Activated CD8-positive, alpha-beta memory T cell treated with anti-CD3 and anti-CD28 coated beads, Interleukin-2, amount 10 ng/mL, durations not matched to agents 7 days and 5 days (primary cell): Measurements from ENCODE around the gene ARHGAP26. TPM values are rescaled to one million over a fixed set of nuclear protein-coding genes. Genes with fewer than 3 reads are reported as not detected.

Experiments
- ATAC-seq: fragments of 150-1000 bp; cut with Tn5 transposase; one replicate; pipeline ENCODE4 v1.10.0; 2021; ENCODE audit warnings: moderate library complexity
- CTCF ChIA-PET: fragments of 350-600 bp; sonication (Branson Sonifier 250); formaldehyde crosslinking; loops from one replicate; lab custom pipeline; 2021; ENCODE audit warnings: antibody characterized with exemption; lab: Charles Lee
- DNase-seq: peaks from one replicate; pipeline ENCODE4 v3.0.0-alpha.2; 2020
- H3K27ac Mint-ChIP-seq: one replicate; pipeline ENCODE4 v1.8.0; 2021; ENCODE audit warnings: mild to moderate bottlenecking, mixed read lengths
- H3K27me3 Mint-ChIP-seq: one replicate; pipeline ENCODE4 v1.8.0; 2021; ENCODE audit warnings: mixed read lengths
- H3K36me3 Mint-ChIP-seq: one replicate; pipeline ENCODE4 v1.8.0; 2021; ENCODE audit warnings: mild to moderate bottlenecking, mixed read lengths
- H3K4me1 Mint-ChIP-seq: one replicate; pipeline ENCODE4 v1.8.0; 2021; ENCODE audit warnings: mixed read lengths
- H3K4me3 Mint-ChIP-seq: one replicate; pipeline ENCODE4 v1.8.0; 2021; ENCODE audit warnings: mild to moderate bottlenecking, moderate library complexity, mixed read lengths
- H3K9me3 Mint-ChIP-seq: one replicate; pipeline ENCODE4 v1.8.0; 2022; ENCODE audit warnings: low read depth, mixed read lengths
- total RNA-seq, 2 experiments: library from RNA; stranded (reverse); gene quantifications; one replicate each; pipeline ENCODE4 v1.2.3, GENCODE V29; 2021

The ARHGAP26 gene
- total RNA-seq, 2 experiments from 2014 or later, result 12.6 to 38.9 TPM

DNA sequence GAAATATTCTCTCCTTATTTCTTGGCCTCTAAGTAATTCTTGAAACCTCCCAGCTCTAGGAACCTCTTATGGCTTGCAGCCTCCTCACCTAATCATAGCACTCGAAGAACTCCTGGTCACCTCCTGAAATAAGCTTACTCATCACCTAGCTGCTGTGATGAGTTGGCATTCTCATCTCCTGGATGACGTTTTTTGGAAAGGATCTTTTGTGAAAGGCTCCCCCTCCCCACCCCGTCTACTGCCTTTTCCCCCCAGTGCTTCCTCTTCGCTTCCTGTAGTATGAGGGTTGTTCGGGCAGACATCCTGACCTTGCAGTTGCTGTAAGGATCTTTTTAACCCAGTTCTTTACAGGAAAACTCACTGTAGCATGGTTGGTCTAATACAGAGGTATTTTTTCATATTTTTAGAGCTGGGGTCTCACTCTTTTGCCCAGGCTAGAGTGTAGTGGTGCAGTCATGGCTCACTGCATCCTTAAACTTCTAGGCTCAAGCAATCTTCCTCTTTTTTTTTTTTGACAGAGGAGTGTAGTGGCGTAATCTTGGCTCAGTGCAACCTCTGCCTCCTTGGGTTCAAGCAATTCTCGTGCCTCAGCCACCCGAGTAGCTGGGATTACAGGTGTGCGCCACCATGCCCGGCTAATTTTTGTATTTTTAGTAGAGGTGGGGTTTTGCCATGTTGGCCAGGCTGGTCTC lies 41.8 kb downstream of the ARHGAP26 start:
- Mint-ChIP-seq H3K4me1 (peaks cover 25% of the 10 kb centered on the region), H3K27me3 (no peaks in the 10 kb centered on the region), H3K36me3 (peaks cover 12% of the 10 kb centered on the region), H3K9me3 (no peaks in the 10 kb centered on the region), H3K4me3 (no peak overlapping the region), H3K27ac (no peak overlapping the region)
- CTCF ChIA-PET, result interaction anchor here (1.1 to 1.7 kb wide), 3 partner anchors 9 to 63 kb away, joined by 3 to 5 read pairs (median 5); no protein-coding TSS in a partner anchor
- DNase-seq (no peak), ATAC-seq (no peak)

DNA sequence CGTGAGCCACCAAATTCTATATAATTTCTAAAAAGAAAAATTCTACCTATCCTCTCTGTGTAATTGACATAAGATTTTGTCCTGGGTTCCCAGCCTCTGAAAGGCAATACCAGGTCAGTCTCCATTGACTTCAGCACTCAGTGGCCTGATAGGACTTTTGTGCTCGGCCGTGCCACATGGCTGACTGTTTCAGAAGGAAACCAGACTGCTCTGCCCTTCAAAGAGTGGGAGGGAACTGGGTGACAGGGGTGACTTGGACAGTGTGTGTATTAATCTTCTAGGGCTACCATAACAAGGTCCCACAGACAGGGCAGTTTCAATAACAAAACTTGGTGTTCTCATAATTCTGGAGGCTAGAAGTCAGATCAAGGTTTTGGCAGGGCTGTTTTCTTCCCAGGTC lies 43.0 kb downstream of the ARHGAP26 start:
- no peaks in the 10 kb centered on the region for H3K9me3 Mint-ChIP-seq
- peaks cover 12% of the 10 kb centered on the region for H3K36me3 Mint-ChIP-seq
- ATAC-seq (no peak), DNase-seq (no peak)
- H3K27me3 Mint-ChIP-seq, result no peaks in the 10 kb centered on the region
- H3K27ac Mint-ChIP-seq, result no peak overlapping the region
- H3K4me1 Mint-ChIP-seq, result peaks cover 31% of the 10 kb centered on the region
- CTCF ChIA-PET, result interaction anchor here (1.3 kb wide), 1 partner anchor 44 kb away, joined by 3 read pairs; no protein-coding TSS in a partner anchor
- H3K4me3 Mint-ChIP-seq, result no peak overlapping the region

DNA sequence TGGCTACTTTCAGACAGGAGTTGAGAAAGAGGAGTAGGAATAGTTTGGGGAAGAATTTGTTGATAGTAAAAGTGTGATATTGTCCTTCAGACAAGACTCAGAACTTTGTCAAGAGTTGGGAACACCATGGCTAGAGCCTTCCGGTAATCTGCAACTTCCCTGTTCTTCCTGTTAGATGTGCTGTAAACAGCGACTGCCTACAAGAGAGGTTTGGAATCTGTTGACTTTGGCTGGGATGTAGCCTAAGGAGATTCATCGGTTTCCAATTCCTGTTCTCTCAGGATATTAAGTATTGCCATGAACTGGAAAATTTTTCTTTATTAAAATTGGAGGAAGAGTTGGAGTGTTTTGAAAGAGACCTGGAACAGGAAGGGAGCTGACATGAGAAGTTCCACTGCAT lies 43.9 kb downstream of the ARHGAP26 start:
- Mint-ChIP-seq H3K27ac (no peak overlapping the region), H3K36me3 (peaks cover 12% of the 10 kb centered on the region), H3K27me3 (no peaks in the 10 kb centered on the region), H3K4me1 (peaks cover 28% of the 10 kb centered on the region), H3K4me3 (no peak overlapping the region), H3K9me3 (no peaks in the 10 kb centered on the region)
- no peak for DNase-seq
- no peak for ATAC-seq
- CTCF ChIA-PET, result interaction anchor here (1.3 kb wide), 1 partner anchor 45 kb away, joined by 3 read pairs; no protein-coding TSS in a partner anchor

DNA sequence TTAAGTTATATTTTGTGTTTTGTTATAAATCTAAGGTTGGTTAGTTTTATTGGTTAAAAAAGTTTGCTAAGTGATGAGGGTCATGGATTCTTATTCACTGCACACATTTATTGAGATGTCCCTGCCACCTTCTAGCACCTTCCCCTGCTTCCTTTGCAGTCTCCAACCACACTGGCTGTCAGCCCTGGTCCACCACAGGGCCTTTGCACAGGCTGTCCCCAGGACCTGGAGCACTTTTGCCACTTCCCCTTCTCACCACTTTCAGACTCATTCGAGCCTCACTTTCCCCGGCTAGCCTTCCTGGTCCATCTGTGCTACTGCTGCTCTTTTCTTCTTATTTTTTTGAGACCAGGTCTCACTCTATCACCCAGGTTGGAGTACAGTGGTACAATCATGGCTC lies 45.3 kb downstream of the ARHGAP26 start:
- Mint-ChIP-seq H3K27me3 (no peaks in the 10 kb centered on the region), H3K27ac (no peak overlapping the region), H3K4me1 (peaks cover 29% of the 10 kb centered on the region), H3K36me3 (peaks cover 12% of the 10 kb centered on the region), H3K9me3 (no peaks in the 10 kb centered on the region), H3K4me3 (no peak overlapping the region)
- no peak for ATAC-seq
- CTCF ChIA-PET, result interaction anchor here (0.9 kb wide), 1 partner anchor 15 kb away, joined by 3 read pairs; no protein-coding TSS in a partner anchor
- DNase-seq, result no peak

DNA sequence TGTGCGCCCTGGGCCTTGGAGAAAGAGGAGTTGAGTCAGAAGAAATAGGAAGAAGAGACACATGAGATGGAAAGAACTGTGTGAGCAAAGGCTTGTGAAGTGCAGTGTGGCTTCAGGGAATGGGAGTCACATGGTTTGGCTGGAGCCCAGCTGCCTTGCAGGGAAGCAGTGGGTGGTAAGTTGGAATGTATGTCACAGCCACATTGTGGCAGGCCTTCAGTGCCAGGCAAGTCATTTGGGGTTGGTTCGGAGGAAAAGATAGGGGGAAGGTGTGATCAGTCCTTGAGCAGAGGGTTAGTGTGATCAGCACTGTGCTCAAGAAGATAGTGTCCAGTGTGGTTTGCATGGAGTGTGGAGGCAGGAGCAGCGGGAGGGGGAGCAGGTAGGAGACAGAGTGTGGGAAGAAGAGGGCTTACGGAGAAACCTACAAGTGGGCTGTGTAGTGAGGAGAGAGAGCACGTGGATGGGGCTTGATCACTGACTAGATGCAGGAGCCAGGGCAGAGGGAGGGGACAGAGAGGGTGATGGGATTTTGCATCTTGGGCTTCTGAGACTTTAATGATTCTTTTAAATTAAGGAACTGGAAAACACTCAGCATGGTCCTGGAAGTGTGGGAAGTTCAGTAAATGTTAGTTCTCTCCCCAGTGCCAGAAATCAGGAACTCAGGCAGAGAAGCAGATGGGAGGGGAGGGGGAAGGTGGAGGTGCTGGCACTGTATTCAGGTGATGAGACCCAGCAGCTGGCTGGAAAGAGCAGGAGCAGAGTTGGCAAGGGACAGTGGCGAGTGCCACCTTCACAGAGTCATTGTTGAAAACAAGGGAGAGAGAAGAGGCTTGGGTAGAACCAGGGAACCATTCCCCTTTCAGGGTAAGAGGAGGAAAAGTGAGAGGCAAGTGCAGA lies 46.6 kb downstream of the ARHGAP26 start:
- H3K4me1 Mint-ChIP-seq, result peaks cover 41% of the 10 kb centered on the region
- no peak for ATAC-seq
- H3K27ac Mint-ChIP-seq, result no peak overlapping the region
- no peak overlapping the region for H3K4me3 Mint-ChIP-seq
- H3K27me3 Mint-ChIP-seq, result no peaks in the 10 kb centered on the region
- peaks cover 13% of the 10 kb centered on the region for H3K36me3 Mint-ChIP-seq
- DNase-seq, result no peak
- CTCF ChIA-PET, result no interaction called here
- H3K9me3 Mint-ChIP-seq, result no peaks in the 10 kb centered on the region

DNA sequence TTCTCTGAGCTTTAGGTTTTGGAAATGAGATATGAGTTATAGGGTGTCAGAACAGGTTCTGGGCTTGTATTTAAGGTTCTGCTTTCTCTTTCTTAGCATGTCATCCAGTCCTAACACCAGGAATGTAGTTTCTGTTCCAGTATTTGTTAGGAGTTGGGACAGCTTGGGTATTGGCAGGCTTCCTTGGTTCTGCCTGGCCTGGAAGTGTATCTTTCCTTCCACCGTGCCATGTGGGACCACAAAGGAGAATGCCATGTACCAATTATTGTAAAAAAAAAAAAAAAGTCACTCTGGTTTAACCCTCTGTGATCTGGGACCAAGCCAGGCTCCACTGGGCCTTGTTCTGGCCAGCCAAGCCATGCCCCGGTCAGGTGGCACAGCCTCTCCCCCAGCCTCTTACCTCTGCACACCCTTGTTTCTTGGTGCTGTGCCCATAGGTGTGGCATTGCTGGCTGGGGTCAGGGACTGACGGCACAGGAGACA lies 47.8 kb downstream of the ARHGAP26 start:
- H3K4me3 Mint-ChIP-seq, result no peak overlapping the region
- ATAC-seq, result no peak
- H3K9me3 Mint-ChIP-seq, result no peaks in the 10 kb centered on the region
- CTCF ChIA-PET, result no interaction called here
- H3K27ac Mint-ChIP-seq, result no peak overlapping the region
- DNase-seq, result no peak
- peaks cover 52% of the 10 kb centered on the region for H3K4me1 Mint-ChIP-seq
- peaks cover 15% of the 10 kb centered on the region for H3K36me3 Mint-ChIP-seq
- no peaks in the 10 kb centered on the region for H3K27me3 Mint-ChIP-seq

DNA sequence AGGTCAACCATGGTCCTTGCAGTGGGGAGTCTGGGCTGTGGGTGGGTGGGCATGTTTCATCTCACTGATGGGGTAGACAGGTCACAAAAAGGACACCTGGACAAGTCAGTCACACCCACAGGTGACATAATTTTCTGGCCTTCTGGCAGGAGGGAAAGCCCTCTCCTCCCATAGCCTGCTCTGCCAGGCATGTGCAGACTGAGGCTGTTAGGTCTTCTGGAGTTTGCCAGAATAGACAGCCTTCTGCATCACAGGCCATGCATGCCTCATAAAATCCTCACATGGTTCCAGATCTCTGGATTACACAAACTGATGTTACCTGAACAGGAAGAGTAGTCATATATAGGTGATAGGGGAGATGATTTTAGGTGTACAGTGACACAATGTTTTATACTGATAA lies 49.1 kb downstream of the ARHGAP26 start:
- H3K36me3 Mint-ChIP-seq, result peaks cover 9% of the 10 kb centered on the region
- H3K4me3 Mint-ChIP-seq, result no peak overlapping the region
- CTCF ChIA-PET, result interaction anchor here (1.0 kb wide), 1 partner anchor 50 kb away, joined by 3 read pairs; the partner anchor contains the start of gene ARHGAP26
- H3K27ac Mint-ChIP-seq, result no peak overlapping the region
- H3K27me3 Mint-ChIP-seq, result no peaks in the 10 kb centered on the region
- peaks cover 64% of the 10 kb centered on the region for H3K4me1 Mint-ChIP-seq
- DNase-seq (no peak), ATAC-seq (no peak)
- no peaks in the 10 kb centered on the region for H3K9me3 Mint-ChIP-seq

DNA sequence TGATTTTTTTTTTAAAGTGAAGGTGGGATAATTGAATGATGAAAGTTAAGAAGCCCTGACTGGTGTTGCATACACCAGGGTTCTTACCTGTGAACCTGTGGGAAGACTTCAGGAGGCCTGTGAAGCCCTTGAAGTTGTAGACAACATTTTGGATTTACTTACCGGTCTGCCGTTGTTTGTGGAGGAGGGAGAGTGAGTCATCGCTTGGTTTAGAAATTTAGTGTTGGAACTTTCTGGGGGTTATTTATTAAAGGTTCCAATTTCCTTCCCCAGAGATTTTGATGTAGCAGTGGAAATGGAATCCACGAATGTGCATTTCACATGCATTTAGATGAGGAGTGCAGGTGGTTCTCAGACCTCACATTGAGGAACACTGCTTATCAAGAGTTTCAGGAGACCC lies 49.6 kb downstream of the ARHGAP26 start:
- Mint-ChIP-seq H3K9me3 (no peaks in the 10 kb centered on the region), H3K27me3 (no peaks in the 10 kb centered on the region), H3K36me3 (peaks cover 7% of the 10 kb centered on the region), H3K4me1 (peaks cover 69% of the 10 kb centered on the region), H3K27ac (no peak overlapping the region), H3K4me3 (no peak overlapping the region)
- DNase-seq, result no peak
- ATAC-seq, result no peak
- CTCF ChIA-PET, result no interaction called here

DNA sequence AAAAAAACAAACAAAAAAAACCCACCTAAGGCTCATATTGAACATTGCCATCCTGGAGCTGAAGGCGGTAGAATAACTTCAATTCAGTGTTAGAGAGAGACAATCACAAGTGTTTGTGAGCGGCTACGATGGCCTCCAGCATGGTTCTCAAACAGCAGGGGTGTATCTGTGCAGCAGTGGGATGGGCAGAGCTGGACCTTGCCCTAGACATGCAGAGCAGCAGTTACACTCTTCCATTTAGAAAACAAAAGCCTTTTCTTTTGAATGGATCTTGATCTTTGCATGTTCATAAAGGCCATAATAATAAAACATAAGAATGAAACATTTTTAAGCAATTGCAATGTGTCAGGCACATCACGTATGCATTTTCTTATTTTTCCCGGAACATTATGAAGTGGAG lies 50.3 kb downstream of the ARHGAP26 start:
- CTCF ChIA-PET, result interaction anchor here (1.6 to 1.9 kb wide), 2 partner anchors 9 to 50 kb away, joined by 4 to 10 read pairs; partner anchors contain the start of gene ARHGAP26
- Mint-ChIP-seq H3K27me3 (no peaks in the 10 kb centered on the region), H3K9me3 (no peaks in the 10 kb centered on the region), H3K27ac (no peak overlapping the region), H3K4me3 (no peak overlapping the region), H3K36me3 (peaks cover 7% of the 10 kb centered on the region), H3K4me1 (peaks cover 74% of the 10 kb centered on the region)
- no peak for DNase-seq
- no peak for ATAC-seq

DNA sequence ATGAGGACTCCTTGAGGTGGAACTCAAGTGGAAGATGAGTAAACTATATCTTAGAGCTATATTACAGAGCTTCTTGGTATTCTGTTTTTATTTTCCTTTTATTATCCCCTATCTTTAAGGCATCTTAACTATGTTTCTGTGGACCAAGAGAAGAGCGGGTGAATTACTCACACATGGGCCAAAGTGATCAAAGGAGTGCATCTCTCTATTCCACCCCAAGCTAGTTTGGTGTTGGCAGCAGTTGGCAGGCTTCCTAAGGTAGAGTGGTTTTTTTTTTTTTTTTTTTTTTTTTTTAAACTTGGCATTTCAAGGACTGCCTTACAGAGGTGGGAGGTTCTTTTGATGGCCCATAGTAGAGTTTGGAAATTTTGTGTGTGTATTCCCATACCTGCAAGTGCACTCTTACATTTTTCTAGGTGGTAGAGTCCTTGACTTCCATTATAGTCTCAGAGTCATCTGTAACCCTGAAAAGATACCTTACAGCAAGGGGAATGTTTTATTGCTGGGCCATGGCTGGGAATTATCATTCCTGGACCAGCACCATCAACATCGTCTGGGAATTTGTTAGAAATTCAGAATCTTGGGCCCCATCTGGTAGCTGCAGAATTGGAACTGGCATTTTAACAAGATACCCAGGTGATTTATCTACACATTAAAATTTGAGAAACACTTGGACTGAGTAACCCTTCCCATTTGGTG lies 51.0 kb downstream of the ARHGAP26 start:
- CTCF ChIA-PET, result interaction anchor here (0.8 to 2.1 kb wide), 7 partner anchors 9 to 108 kb away, joined by 3 to 10 read pairs (median 3); partner anchors contain the start of gene ARHGAP26
- Mint-ChIP-seq H3K27me3 (no peaks in the 10 kb centered on the region), H3K9me3 (no peaks in the 10 kb centered on the region), H3K27ac (peak overlapping the region; percentile 75), H3K4me1 (peaks cover 81% of the 10 kb centered on the region), H3K36me3 (peaks cover 7% of the 10 kb centered on the region), H3K4me3 (no peak overlapping the region)
- ATAC-seq (no peak), DNase-seq (no peak)

DNA sequence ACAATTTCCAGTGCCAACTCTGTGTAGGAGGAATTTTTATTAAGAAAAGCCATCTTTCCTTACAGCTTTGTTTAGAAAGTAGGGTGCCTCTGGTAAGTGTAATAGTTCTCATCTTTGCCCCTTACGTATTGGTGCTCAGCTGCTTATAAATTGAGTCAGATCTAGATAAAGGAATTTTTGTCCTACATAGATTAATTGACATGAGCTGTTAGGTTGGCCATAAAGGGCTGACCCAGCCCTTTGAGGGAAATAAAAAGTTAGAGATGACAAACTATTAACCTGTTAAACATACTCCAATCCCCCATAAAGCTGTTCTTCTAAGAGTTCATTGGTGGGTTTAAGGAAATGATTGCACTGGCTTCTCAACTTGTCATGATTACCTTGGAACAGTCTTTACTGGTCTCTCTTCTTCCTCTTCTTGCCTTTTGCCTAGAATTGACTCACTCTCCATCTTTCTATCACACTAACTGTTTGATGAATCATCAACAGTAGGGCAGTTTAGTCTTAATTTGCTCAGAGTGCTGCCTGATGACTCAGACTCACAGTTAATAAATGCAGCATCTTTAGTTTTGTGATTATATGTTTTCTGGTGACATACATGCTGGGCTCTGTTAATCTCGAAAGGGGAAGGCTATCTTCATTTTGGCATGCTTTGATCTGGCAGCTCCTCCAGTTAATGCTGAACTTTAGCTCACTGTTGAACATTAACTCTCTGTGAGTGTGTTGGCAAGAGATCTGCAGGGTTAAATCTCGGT lies 51.7 kb downstream of the ARHGAP26 start:
- Mint-ChIP-seq H3K4me3 (no peak overlapping the region), H3K27ac (peak overlapping the region; percentile 31), H3K4me1 (peaks cover 85% of the 10 kb centered on the region), H3K27me3 (no peaks in the 10 kb centered on the region), H3K9me3 (no peaks in the 10 kb centered on the region), H3K36me3 (peaks cover 7% of the 10 kb centered on the region)
- DNase-seq, result no peak
- CTCF ChIA-PET, result interaction anchor here (0.7 to 3.2 kb wide), 11 partner anchors 8 to 109 kb away, joined by 3 to 10 read pairs (median 4); partner anchors contain the start of gene ARHGAP26
- peak; percentile 87 for ATAC-seq

DNA sequence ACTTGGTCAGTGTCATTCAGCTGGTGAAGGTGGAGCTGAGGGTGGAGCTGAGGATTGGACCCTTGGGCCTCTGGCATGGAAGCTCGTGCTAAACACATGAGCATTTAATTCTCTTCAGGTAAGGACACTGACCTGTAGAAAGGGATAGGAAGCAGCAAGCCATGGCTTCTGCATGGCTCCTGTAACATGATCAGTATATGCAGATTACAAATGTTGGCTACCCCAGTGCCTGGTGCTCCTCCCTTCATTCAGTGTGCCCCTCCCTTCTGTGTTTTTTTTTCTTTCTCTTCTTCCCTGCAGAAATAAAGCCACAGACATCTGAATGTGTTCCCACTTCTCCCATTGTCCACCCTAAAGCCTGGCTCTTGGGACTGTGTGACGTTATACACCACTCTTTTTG lies 52.9 kb downstream of the ARHGAP26 start:
- CTCF ChIA-PET, result interaction anchor here (1.7 to 3.2 kb wide), 4 partner anchors 23 to 40 kb away, joined by 4 to 10 read pairs (median 5); no protein-coding TSS in a partner anchor
- no peak for ATAC-seq
- Mint-ChIP-seq H3K27me3 (no peaks in the 10 kb centered on the region), H3K4me1 (peaks cover 88% of the 10 kb centered on the region), H3K9me3 (no peaks in the 10 kb centered on the region), H3K36me3 (peaks cover 7% of the 10 kb centered on the region), H3K4me3 (no peak overlapping the region), H3K27ac (no peak overlapping the region)
- no peak for DNase-seq
